ENCODE data around the gene SNRPA1. TPM values are rescaled to one million over a fixed set of nuclear protein-coding genes. Genes with fewer than 3 reads are reported as not detected.
A peak's percentile ranks its signal among the peaks of the same experiment; 100 is the strongest.

The SNRPA1 gene
- total and polyA plus RNA-seq, 2 of the 13 experiments (the other 11 are each of a cell fraction or from before 2014, with no cell fraction given): 41.2 to 108 TPM

DNA sequence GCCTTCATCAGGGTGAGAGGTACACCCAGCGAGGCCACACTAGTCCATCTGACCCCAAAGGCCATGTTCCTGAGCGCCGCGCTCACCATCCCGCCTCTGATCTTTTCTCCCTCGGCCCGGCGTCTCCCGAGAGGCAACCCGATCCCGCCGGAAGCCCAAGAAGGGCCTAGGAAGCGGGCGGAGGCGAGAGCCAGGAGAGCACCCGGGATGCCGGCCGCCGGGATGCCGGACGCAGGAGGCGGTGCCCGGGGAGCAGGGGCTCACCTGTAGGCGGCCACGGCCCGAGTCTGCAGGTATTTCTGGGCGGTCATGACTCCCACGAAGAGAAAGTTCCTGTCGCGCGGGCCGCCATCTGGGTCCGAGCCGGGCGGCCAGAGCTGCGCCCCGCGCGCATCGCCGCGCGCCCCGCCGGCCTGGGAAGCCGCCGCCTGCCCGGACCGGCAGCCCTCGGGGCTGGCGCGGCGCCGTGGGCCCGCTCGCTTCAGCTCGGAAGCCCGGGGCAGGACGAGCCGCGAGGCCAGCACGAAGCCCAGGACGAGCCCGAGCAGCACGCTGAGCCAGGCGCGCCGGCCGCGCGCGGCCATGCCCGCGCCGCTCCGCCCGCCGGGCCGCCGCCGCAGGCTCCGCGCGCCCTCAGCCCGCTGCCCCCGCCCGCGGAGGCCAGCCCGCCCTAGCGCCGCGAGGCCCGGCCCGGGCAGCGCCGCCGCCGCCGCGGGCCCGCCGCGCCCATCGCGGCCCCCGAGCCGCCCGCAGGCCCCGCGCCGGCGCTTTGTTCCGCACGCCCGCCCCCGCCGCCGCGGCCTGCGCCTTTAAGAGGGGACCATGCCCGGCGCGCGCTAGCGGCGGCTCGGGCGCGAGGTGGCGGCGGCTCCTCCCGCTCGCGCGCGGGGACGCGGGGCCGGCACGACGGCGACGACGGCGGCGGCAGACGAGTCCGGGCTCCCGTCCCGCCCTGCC, 43.9 kb downstream of the SNRPA1 start (continued):
- TF ChIP-seq, protein P1, sequence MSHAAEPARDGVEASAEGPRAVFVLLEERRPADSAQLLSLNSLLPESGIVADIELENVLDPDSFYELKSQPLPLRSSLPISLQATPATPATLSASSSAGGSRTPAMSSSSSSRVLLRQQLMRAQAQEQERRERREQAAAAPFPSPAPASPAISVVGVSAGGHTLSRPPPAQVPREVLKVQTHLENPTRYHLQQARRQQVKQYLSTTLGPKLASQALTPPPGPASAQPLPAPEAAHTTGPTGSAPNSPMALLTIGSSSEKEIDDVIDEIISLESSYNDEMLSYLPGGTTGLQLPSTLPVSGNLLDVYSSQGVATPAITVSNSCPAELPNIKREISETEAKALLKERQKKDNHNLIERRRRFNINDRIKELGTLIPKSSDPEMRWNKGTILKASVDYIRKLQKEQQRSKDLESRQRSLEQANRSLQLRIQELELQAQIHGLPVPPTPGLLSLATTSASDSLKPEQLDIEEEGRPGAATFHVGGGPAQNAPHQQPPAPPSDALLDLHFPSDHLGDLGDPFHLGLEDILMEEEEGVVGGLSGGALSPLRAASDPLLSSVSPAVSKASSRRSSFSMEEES (CRISPR knock-in tag; IDR thresholded peaks at IDR 0.05): no peak
- no peak for TF ChIP-seq THAP11 (CRISPR knock-in tag; IDR thresholded peaks at IDR 0.05)
- no peak for TF ChIP-seq PRPF4 (IDR thresholded peaks at IDR 0.05; ENCODE audit: low read depth, low read length, poor library complexity, severe bottlenecking)
- TF ChIP-seq ZNF768 (CRISPR knock-in tag; IDR thresholded peaks at IDR 0.05): peak; percentile 27; the same call in 1 of the 2 replicates
- TF ChIP-seq KAT7 (CRISPR knock-in tag; IDR thresholded peaks at IDR 0.05; ENCODE audit: borderline replicate concordance): no peak
- no peak for TF ChIP-seq ZBTB1 (CRISPR knock-in tag; IDR thresholded peaks at IDR 0.05; ENCODE audit: borderline replicate concordance)
- TF ChIP-seq, protein P2, sequence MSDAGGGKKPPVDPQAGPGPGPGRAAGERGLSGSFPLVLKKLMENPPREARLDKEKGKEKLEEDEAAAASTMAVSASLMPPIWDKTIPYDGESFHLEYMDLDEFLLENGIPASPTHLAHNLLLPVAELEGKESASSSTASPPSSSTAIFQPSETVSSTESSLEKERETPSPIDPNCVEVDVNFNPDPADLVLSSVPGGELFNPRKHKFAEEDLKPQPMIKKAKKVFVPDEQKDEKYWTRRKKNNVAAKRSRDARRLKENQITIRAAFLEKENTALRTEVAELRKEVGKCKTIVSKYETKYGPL (CRISPR knock-in tag; IDR thresholded peaks at IDR 0.05): no peak
- TF ChIP-seq KMT2A (CRISPR knock-in tag; IDR thresholded peaks at IDR 0.05): no peak
- TF ChIP-seq ZNF772 (CRISPR knock-in tag; IDR thresholded peaks at IDR 0.05): peak; percentile 34; the same call in 1 of the 2 replicates
- TF ChIP-seq TCF7 (IDR thresholded peaks at IDR 0.05; ENCODE audit: low read depth): no peak
- no peak for TF ChIP-seq ZNF839 (CRISPR knock-in tag; IDR thresholded peaks at IDR 0.05; ENCODE audit: borderline replicate concordance)
- TF ChIP-seq, protein P3, sequence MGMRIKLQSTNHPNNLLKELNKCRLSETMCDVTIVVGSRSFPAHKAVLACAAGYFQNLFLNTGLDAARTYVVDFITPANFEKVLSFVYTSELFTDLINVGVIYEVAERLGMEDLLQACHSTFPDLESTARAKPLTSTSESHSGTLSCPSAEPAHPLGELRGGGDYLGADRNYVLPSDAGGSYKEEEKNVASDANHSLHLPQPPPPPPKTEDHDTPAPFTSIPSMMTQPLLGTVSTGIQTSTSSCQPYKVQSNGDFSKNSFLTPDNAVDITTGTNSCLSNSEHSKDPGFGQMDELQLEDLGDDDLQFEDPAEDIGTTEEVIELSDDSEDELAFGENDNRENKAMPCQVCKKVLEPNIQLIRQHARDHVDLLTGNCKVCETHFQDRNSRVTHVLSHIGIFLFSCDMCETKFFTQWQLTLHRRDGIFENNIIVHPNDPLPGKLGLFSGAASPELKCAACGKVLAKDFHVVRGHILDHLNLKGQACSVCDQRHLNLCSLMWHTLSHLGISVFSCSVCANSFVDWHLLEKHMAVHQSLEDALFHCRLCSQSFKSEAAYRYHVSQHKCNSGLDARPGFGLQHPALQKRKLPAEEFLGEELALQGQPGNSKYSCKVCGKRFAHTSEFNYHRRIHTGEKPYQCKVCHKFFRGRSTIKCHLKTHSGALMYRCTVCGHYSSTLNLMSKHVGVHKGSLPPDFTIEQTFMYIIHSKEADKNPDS (CRISPR knock-in tag; IDR thresholded peaks at IDR 0.05): no peak
- TF ChIP-seq ZNF670 (CRISPR knock-in tag; IDR thresholded peaks at IDR 0.05; ENCODE audit: borderline replicate concordance): no peak
- no peak for TF ChIP-seq IKZF1 (IDR thresholded peaks at IDR 0.05)
- TF ChIP-seq HMGA1 (CRISPR knock-in tag; conservative IDR thresholded peaks at IDR 0.05): no peak
- no peak for TF ChIP-seq ZSCAN22 (CRISPR knock-in tag; IDR thresholded peaks at IDR 0.05)
- TF ChIP-seq, protein P4, sequence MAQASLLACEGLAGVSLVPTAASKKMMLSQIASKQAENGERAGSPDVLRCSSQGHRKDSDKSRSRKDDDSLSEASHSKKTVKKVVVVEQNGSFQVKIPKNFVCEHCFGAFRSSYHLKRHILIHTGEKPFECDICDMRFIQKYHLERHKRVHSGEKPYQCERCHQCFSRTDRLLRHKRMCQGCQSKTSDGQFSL (CRISPR knock-in tag; IDR thresholded peaks at IDR 0.05): no peak
- TF ChIP-seq, protein P5, sequence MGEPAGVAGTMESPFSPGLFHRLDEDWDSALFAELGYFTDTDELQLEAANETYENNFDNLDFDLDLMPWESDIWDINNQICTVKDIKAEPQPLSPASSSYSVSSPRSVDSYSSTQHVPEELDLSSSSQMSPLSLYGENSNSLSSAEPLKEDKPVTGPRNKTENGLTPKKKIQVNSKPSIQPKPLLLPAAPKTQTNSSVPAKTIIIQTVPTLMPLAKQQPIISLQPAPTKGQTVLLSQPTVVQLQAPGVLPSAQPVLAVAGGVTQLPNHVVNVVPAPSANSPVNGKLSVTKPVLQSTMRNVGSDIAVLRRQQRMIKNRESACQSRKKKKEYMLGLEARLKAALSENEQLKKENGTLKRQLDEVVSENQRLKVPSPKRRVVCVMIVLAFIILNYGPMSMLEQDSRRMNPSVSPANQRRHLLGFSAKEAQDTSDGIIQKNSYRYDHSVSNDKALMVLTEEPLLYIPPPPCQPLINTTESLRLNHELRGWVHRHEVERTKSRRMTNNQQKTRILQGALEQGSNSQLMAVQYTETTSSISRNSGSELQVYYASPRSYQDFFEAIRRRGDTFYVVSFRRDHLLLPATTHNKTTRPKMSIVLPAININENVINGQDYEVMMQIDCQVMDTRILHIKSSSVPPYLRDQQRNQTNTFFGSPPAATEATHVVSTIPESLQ (CRISPR knock-in tag; conservative IDR thresholded peaks at IDR 0.05): no peak
- no peak for TF ChIP-seq HDAC2 (CRISPR knock-in tag; IDR thresholded peaks at IDR 0.05)
- TF ChIP-seq SRY (CRISPR knock-in tag; IDR thresholded peaks at IDR 0.05): no peak
- TF ChIP-seq, protein P6, sequence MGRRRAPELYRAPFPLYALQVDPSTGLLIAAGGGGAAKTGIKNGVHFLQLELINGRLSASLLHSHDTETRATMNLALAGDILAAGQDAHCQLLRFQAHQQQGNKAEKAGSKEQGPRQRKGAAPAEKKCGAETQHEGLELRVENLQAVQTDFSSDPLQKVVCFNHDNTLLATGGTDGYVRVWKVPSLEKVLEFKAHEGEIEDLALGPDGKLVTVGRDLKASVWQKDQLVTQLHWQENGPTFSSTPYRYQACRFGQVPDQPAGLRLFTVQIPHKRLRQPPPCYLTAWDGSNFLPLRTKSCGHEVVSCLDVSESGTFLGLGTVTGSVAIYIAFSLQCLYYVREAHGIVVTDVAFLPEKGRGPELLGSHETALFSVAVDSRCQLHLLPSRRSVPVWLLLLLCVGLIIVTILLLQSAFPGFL (CRISPR knock-in tag; IDR thresholded peaks at IDR 0.05): no peak
- no peak for TF ChIP-seq ZNF253 (CRISPR knock-in tag; IDR thresholded peaks at IDR 0.05; ENCODE audit: borderline replicate concordance)

Data from HepG2 (cell line).